ENCODE measurements around the gene FITM2.

Gene FITM2

GRCh38 chr20:44274303-44275017 is 36.5 kb downstream of the FITM2 start:
- DNase-seq, result no peak

GRCh38 chr20:44273231-44274215 is 37.5 kb downstream of the FITM2 start:
- no peak for DNase-seq

- DNase-seq, result peak; percentile 24
These were observed 38.9 kb downstream of the FITM2 start for GRCh38 chr20:44271915-44272663.

GRCh38 chr20:44268802-44269201 is 42.2 kb downstream of the FITM2 start:
- DNase-seq, result no peak

- DNase-seq, result peak; percentile 53
These were observed 46.7 kb downstream of the FITM2 start for GRCh38 chr20:44264287-44264686.

GRCh38 chr20:44258226-44258890 is 52.6 kb downstream of the FITM2 start:
- DNase-seq, result no peak

- DNase-seq, result no peak
These were observed 54.0 kb downstream of the FITM2 start for GRCh38 chr20:44256961-44257360.

GRCh38 chr20:44255942-44256341 is 55.1 kb downstream of the FITM2 start:
- no peak for DNase-seq

- DNase-seq, result no peak
These were observed 56.9 kb downstream of the FITM2 start for GRCh38 chr20:44254073-44254472.

- peak; percentile 13 for DNase-seq
These were observed 57.5 kb downstream of the FITM2 start for GRCh38 chr20:44253528-44253927.
